ENCODE results near the gene HOXA7. TPM values are rescaled to one million over a fixed set of nuclear protein-coding genes. Genes with fewer than 3 reads are reported as not detected.

The HOXA7 gene
- polyA plus RNA-seq, 1 experiment: 4.4 TPM

DNA sequence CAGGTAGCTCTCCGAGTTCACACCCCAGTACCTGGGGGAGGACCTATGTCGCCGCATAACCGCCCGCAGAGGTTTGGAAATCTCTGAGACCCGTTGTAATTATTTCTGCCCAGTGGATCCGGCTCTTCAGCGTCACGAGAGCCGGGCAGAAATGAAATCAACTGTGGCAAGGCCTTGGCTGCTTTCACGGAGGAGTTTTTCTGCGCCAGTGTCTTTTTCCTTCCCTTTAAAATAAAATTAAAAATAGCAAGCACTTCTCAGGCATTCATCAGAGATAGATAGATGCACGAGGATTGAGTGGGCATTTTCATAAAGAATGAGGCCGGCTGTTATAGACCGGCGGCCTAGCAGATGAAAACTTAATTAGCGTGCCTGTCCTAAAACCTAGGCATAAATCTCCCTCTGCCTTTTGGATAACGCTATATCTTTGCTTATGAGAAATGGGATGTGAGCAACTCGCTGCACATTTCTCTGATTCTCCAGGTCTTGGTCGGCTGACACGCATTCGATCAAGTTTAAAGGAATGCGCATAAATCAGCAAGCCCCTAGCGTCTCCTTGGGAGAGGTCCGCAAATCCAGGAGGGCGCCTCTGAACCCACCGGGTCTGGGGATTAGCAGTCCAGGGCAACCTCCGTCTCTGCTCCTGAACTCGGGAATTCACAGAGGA lies 37.0 kb upstream of the HOXA7 start:
- CTCF ChIA-PET: interaction anchor here (0.6 to 12.5 kb wide), 5 partner anchors 10 to 581 kb away, joined by 3 to 187 read pairs (median 12); partner anchors contain the start of genes HOXA10 and HOXA9
- DNase-seq (ENCODE audit: low read depth): no peak
- Histone ChIP-seq H3K4me3 (ENCODE audit: low read depth, low read length) (peak overlapping the region; percentile 55), H3K36me3 (ENCODE audit: control insufficient read depth, insufficient read depth, low read length) (peaks cover 2% of the 10 kb centered on the region), H3K27me3 (ENCODE audit: control insufficient read depth, insufficient read depth, low read length) (no peaks in the 10 kb centered on the region)
- POLR2A ChIA-PET: interaction anchor here (0.6 kb wide), 1 partner anchor 461 kb away, joined by 5 read pairs; no protein-coding TSS in a partner anchor
- TF ChIP-seq, protein P1, sequence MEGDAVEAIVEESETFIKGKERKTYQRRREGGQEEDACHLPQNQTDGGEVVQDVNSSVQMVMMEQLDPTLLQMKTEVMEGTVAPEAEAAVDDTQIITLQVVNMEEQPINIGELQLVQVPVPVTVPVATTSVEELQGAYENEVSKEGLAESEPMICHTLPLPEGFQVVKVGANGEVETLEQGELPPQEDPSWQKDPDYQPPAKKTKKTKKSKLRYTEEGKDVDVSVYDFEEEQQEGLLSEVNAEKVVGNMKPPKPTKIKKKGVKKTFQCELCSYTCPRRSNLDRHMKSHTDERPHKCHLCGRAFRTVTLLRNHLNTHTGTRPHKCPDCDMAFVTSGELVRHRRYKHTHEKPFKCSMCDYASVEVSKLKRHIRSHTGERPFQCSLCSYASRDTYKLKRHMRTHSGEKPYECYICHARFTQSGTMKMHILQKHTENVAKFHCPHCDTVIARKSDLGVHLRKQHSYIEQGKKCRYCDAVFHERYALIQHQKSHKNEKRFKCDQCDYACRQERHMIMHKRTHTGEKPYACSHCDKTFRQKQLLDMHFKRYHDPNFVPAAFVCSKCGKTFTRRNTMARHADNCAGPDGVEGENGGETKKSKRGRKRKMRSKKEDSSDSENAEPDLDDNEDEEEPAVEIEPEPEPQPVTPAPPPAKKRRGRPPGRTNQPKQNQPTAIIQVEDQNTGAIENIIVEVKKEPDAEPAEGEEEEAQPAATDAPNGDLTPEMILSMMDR (IDR thresholded peaks at IDR 0.05; ENCODE audit: insufficient read depth, low read depth, low read length): no peak

DNA sequence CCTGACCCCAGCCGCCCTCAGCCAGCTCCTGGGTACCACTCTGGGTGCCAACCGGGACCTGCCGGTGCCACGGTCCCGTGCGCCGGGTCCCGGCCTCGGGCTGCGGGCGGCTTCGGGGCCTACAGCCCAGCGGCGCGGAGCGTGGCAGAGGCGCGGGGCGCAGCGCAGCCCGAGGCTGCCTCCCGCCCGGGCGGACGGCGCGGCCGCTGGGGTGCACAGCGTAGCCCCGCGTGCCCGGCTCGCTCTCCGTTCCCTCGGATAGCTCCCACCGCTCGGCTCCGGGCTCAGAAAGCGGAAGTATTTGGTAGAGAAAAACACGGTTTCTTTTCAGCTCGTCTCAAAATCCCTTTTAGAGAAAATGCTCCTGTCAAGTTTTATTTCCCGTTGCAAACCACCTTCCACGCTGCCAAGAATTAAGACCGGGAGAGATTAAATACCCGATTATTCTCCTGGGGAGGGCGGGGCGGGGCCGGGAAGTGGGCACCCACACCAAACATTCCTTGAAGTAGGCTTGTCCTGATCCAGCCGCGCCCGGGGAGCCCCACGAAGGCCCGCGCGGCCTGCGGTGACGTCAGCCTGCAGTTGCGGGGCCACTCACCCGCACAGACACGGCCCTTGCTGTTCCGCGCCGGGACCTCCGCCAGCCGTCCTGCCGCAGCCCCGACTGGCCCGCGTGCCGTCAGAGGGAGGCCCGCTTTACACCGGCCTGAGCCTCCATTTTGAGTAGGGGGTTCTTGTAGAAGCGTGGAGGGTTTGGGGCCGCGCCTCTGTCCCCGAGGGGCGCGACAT lies 36.3 kb upstream of the HOXA7 start:
- CTCF ChIA-PET: interaction anchor here (0.6 to 12.5 kb wide), 4 partner anchors 10 to 835 kb away, joined by 3 to 187 read pairs (median 7); partner anchors contain the start of genes HOXA10 and HOXA9
- POLR2A ChIA-PET: interaction anchor here (0.6 kb wide), 2 partner anchors 32 to 461 kb away, joined by 5 to 12 read pairs; no protein-coding TSS in a partner anchor
- Histone ChIP-seq H3K27me3 (ENCODE audit: control insufficient read depth, insufficient read depth, low read length) (no peaks in the 10 kb centered on the region), H3K4me3 (ENCODE audit: low read depth, low read length) (peak overlapping the region; percentile 55), H3K36me3 (ENCODE audit: control insufficient read depth, insufficient read depth, low read length) (peaks cover 2% of the 10 kb centered on the region)
- TF ChIP-seq, protein P1 (IDR thresholded peaks at IDR 0.05; ENCODE audit: insufficient read depth, low read depth, low read length): no peak
- DNase-seq (ENCODE audit: low read depth): no peak

GRCh38 chr7:27191833-27192545 lies 35.5 kb upstream of the HOXA7 start:
- no peak for DNase-seq (ENCODE audit: low read depth)
- peak overlapping the region; percentile 55 for H3K4me3 ChIP-seq (ENCODE audit: low read depth, low read length)
- POLR2A ChIA-PET: interaction anchor here (0.6 kb wide), 1 partner anchor 31 kb away, joined by 12 read pairs; no protein-coding TSS in a partner anchor
- H3K36me3 ChIP-seq (ENCODE audit: control insufficient read depth, insufficient read depth, low read length): peaks cover 2% of the 10 kb centered on the region
- no peaks in the 10 kb centered on the region for H3K27me3 ChIP-seq (ENCODE audit: control insufficient read depth, insufficient read depth, low read length)
- CTCF ChIA-PET: interaction anchor here (1.0 to 12.5 kb wide), 4 partner anchors 9 to 836 kb away, joined by 3 to 187 read pairs (median 7); partner anchors contain the start of genes HOXA10 and HOXA9
- TF ChIP-seq, protein P1 (IDR thresholded peaks at IDR 0.05; ENCODE audit: insufficient read depth, low read depth, low read length): 0 out of 2 replicates have a peak, but pooled peaks have one; percentile 5

DNA sequence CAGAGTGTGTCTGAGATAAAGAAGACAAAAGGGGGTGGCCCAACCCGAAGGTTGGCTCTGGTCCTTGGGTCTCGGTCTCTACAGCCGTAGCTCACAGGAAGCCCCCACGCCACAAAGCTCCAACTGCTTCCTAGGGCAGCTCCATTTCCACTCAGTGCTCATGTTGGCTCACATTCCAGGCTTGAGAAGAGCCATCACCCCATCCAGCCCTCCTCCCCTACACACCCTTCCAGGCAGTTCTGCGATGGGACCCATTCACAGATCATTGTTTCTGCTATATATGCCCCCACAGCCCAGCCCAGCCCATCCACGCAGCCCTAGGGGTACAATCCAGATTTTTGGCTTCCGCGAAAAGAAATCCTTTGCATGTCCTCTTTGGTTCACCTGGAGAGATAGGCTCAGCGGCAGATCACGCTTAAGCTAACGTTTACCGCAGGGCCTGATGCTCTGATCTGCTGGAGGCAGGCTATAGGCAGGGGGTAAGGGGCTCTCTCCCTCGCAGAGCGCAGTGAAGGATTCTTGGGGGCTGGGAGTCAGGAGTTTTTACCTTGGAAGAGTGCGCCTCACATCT lies 34.8 kb upstream of the HOXA7 start:
- H3K4me3 ChIP-seq (ENCODE audit: low read depth, low read length): peak overlapping the region; percentile 55
- CTCF ChIA-PET: interaction anchor here (0.9 to 12.5 kb wide), 7 partner anchors 9 to 906 kb away, joined by 3 to 187 read pairs (median 5); partner anchors contain the start of genes HOXA10, HOXA13 and HOXA9

More for the DNA sequence above, 34.8 kb upstream of the HOXA7 start:
- DNase-seq (ENCODE audit: low read depth): no peak
- POLR2A ChIA-PET: interaction anchor here (0.6 to 1.0 kb wide), 4 partner anchors 11 to 1405 kb away, joined by 3 to 7 read pairs (median 3); no protein-coding TSS in a partner anchor
- no peaks in the 10 kb centered on the region for H3K27me3 ChIP-seq (ENCODE audit: control insufficient read depth, insufficient read depth, low read length)
- peaks cover 2% of the 10 kb centered on the region for H3K36me3 ChIP-seq (ENCODE audit: control insufficient read depth, insufficient read depth, low read length)
- TF ChIP-seq, protein P1 (IDR thresholded peaks at IDR 0.05; ENCODE audit: insufficient read depth, low read depth, low read length): no peak
